Measurements from ENCODE around the gene ARHGAP40. TPM values are rescaled to one million over a fixed set of nuclear protein-coding genes. Genes with fewer than 3 reads are reported as not detected.

ARHGAP40 gene
- total and polyA plus RNA-seq, 2 donors (not counting 1 experiment from before 2014, with no cell fraction given), result not detected

DNA sequence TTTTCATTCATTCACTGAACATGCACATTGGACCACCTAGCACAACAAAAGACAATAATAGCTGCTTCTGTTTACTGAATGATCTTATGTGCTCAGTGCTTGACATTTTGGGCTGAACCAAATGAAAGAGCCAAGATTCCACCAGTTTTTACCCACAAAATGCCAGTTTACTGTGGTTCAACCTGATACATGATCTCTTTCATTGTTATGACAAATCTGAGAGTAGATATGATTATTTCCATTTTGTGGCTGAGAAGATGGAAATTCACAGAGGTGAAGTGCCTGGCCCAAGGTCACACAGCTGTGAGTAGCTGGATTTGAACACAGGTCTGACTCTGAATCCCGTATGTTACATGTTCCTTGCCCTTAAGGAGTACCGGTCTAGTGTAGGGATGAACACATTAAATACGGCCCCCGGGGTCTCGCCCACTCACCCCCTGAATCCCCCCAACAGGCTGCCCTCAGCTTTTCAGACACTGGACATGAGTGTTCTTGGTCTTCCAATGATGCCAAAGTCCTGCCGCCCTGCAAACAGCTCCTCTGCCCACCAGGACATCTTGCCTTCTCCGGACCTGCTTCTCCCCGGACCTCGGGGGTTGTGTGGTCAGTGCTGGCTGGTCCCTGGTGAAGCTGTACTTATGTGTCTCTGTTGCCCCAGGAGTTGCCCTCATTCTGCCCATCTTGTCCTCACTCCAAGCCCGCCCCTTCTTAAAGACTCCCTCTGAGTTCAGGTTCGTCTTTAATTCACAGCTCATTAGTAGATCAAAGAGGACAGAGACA lies 64.1 kb downstream of the ARHGAP40 start:
- Histone ChIP-seq H3K79me2 (ENCODE audit: control insufficient read depth, insufficient read depth, low read length) (no peaks in the 10 kb centered on the region), H3K4me3 (replicated peaks in 1 of 4; ENCODE audit: control extremely low read depth in 1 of 4, insufficient read depth in 1 of 4, low read depth in 3 of 4, low read length in 4 of 4) (no peak overlapping the region), H3K27me3 (ENCODE audit: control insufficient read depth, insufficient read depth, low read length) (no peaks in the 10 kb centered on the region), H3K9me3 (ENCODE audit: control insufficient read depth, insufficient read depth, low read depth, low read length) (no peaks in the 10 kb centered on the region), H3K36me3 (ENCODE audit: control insufficient read depth, insufficient read depth, low read length) (no peaks in the 10 kb centered on the region), H4K20me1 (ENCODE audit: control insufficient read depth, extremely low read depth, insufficient read depth, low read length) (no peaks in the 10 kb centered on the region), H3K4me2 (ENCODE audit: extremely low read depth, insufficient read depth, low read length) (no peak overlapping the region), H3K27ac (ENCODE audit: insufficient read depth, low read length) (no peak overlapping the region), H2AFZ (ENCODE audit: low read length) (no peak overlapping the region), H3K4me1 (ENCODE audit: control insufficient read depth, extremely low read depth, insufficient read depth, low read length) (no peaks in the 10 kb centered on the region), H3K9ac (ENCODE audit: insufficient read depth, low read length) (no peak overlapping the region)
- TF ChIP-seq EZH2 (IDR thresholded peaks at IDR 0.05; ENCODE audit: low read length, missing control alignments) (no peak), CTCF (conservative IDR thresholded peaks at IDR 0.05 in 1 of 2, IDR thresholded peaks at IDR 0.05 in 1 of 2; ENCODE audit: low read depth in 1 of 2, low read length in 2 of 2) (no peak)
- DNase-seq (ENCODE audit: low read depth in 2 of 2), result no peak

DNA sequence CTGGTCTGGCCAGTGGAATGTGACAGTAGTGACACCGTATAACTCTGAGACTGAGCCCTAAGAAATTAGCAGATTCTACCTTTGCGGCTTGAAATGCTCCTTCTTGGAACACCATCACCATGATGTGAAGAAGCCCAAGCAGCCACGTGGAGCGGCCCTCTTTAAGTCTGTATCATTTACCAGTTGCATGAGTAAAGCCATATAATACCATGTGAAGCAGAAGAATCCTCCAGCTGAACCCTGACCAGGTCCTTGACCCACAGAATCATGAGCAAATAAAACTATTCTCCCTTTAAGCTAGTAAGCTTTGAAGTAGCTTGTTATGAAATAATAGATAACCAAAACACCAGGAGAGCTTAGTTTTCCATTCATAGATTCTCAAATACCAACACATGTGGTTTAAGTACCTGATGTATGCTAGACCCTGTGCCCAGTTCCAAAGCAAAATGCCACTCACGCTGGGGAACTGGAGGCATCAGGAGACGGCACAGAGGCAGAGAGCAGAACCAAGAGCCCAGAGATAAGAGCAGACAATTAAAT lies 65.9 kb downstream of the ARHGAP40 start:
- no peaks in the 10 kb centered on the region for H3K79me2 ChIP-seq (ENCODE audit: control insufficient read depth, insufficient read depth, low read length)
- no peak overlapping the region for H2AFZ ChIP-seq (ENCODE audit: low read length)
- no peak for DNase-seq (ENCODE audit: low read depth in 2 of 2)
- peaks cover 2% of the 10 kb centered on the region for H3K27me3 ChIP-seq (ENCODE audit: control insufficient read depth, insufficient read depth, low read length)
- H3K9me3 ChIP-seq (ENCODE audit: control insufficient read depth, insufficient read depth, low read depth, low read length), result no peaks in the 10 kb centered on the region
- no peaks in the 10 kb centered on the region for H3K36me3 ChIP-seq (ENCODE audit: control insufficient read depth, insufficient read depth, low read length)
- H3K9ac ChIP-seq (ENCODE audit: insufficient read depth, low read length), result no peak overlapping the region
- H4K20me1 ChIP-seq (ENCODE audit: control insufficient read depth, extremely low read depth, insufficient read depth, low read length), result no peaks in the 10 kb centered on the region
- TF ChIP-seq EZH2 (IDR thresholded peaks at IDR 0.05; ENCODE audit: low read length, missing control alignments) (no peak), CTCF (conservative IDR thresholded peaks at IDR 0.05 in 1 of 2, IDR thresholded peaks at IDR 0.05 in 1 of 2; ENCODE audit: low read depth in 1 of 2, low read length in 2 of 2) (no peak)
- H3K4me3 ChIP-seq (replicated peaks in 1 of 4; ENCODE audit: control extremely low read depth in 1 of 4, insufficient read depth in 1 of 4, low read depth in 3 of 4, low read length in 4 of 4), result no peak overlapping the region
- H3K4me1 ChIP-seq (ENCODE audit: control insufficient read depth, extremely low read depth, insufficient read depth, low read length), result no peaks in the 10 kb centered on the region
- no peak overlapping the region for H3K27ac ChIP-seq (ENCODE audit: insufficient read depth, low read length)
- H3K4me2 ChIP-seq (ENCODE audit: extremely low read depth, insufficient read depth, low read length), result no peak overlapping the region

DNA sequence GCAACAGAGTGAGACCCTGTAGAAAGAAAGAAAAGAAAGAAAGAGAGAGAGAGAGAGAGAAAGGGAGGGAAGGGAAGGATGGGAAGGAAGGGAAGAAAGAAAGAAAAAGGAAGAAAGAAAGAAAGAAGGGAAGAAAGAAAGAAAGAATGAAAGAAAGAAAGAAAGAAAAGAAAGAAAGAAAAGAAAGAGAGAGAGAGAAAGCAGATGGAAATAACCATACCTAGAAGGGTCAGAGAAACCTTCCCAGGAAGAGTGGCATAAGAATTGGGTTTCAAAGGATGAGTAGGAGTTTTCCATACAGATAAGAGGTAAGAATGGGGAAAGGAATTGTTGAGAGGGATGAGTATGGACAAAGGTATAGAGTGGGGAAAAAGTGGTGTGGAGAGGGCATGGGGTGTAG lies 68.1 kb downstream of the ARHGAP40 start:
- TF ChIP-seq EZH2 (IDR thresholded peaks at IDR 0.05; ENCODE audit: low read length, missing control alignments), result no peak
- no peak for TF ChIP-seq CTCF (conservative IDR thresholded peaks at IDR 0.05 in 1 of 2, IDR thresholded peaks at IDR 0.05 in 1 of 2; ENCODE audit: low read depth in 1 of 2, low read length in 2 of 2)
- Histone ChIP-seq H2AFZ (ENCODE audit: low read length) (no peak overlapping the region), H3K9ac (ENCODE audit: insufficient read depth, low read length) (no peak overlapping the region), H4K20me1 (ENCODE audit: control insufficient read depth, extremely low read depth, insufficient read depth, low read length) (no peaks in the 10 kb centered on the region), H3K36me3 (ENCODE audit: control insufficient read depth, insufficient read depth, low read length) (no peaks in the 10 kb centered on the region), H3K27me3 (ENCODE audit: control insufficient read depth, insufficient read depth, low read length) (peaks cover 8% of the 10 kb centered on the region), H3K4me3 (replicated peaks in 1 of 4; ENCODE audit: control extremely low read depth in 1 of 4, insufficient read depth in 1 of 4, low read depth in 3 of 4, low read length in 4 of 4) (no peak overlapping the region), H3K27ac (ENCODE audit: insufficient read depth, low read length) (no peak overlapping the region), H3K4me2 (ENCODE audit: extremely low read depth, insufficient read depth, low read length) (no peak overlapping the region), H3K4me1 (ENCODE audit: control insufficient read depth, extremely low read depth, insufficient read depth, low read length) (peaks cover 3% of the 10 kb centered on the region), H3K9me3 (ENCODE audit: control insufficient read depth, insufficient read depth, low read depth, low read length) (no peaks in the 10 kb centered on the region), H3K79me2 (ENCODE audit: control insufficient read depth, insufficient read depth, low read length) (no peaks in the 10 kb centered on the region)
- no peak for DNase-seq (ENCODE audit: low read depth in 2 of 2)
